ENCODE measurements around the gene FLNB.
A peak's percentile ranks its signal among the peaks of the same experiment; 100 is the strongest.
"Not testable (repeated sequence)": the region's sequence is repeated elsewhere in the genome, so short reads cannot be mapped to it uniquely, and the experiment has no call there.

The FLNB gene

DNA sequence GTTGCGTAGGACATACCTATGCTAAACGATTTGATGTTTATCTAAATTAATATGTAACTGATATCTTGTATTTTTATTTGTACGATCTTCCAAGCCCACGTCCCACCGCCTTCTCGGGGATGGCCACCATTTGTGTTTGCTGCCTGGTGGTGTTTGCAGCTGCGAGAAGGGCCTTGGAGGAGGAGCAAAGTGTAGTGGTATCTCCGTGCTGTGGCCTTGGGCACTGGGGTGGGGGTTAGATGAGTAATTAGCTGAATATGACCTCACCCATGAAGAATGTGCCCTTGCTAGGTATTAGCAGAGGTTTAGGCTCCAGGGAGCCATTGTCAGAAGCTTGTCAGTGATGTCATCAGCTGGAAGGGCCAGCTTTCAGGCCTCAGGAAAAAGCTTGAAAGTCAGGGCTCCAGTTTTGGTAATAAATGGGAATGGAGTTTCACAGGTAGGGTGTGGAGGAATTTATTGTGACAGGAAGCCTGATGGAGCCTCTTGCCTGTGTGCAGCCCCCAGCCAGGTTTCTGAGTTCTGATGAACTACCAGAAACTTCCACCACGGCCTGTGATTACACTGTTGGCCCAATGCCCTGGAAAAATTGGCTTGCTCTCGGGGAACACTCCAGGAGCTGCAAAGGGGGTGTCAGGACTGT, 41.0 kb downstream of the FLNB start:
- no peak for DNase-seq
- no peaks in the 10 kb centered on the region for H3K36me3 ChIP-seq
- H3K4me1 ChIP-seq: peaks cover 6% of the 10 kb centered on the region; the same call in 1 of the 2 replicates
- TF ChIP-seq, protein P1, sequence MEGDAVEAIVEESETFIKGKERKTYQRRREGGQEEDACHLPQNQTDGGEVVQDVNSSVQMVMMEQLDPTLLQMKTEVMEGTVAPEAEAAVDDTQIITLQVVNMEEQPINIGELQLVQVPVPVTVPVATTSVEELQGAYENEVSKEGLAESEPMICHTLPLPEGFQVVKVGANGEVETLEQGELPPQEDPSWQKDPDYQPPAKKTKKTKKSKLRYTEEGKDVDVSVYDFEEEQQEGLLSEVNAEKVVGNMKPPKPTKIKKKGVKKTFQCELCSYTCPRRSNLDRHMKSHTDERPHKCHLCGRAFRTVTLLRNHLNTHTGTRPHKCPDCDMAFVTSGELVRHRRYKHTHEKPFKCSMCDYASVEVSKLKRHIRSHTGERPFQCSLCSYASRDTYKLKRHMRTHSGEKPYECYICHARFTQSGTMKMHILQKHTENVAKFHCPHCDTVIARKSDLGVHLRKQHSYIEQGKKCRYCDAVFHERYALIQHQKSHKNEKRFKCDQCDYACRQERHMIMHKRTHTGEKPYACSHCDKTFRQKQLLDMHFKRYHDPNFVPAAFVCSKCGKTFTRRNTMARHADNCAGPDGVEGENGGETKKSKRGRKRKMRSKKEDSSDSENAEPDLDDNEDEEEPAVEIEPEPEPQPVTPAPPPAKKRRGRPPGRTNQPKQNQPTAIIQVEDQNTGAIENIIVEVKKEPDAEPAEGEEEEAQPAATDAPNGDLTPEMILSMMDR (IDR thresholded peaks at IDR 0.05; ENCODE audit: low read depth, low read length): no peak
- H3K27me3 ChIP-seq: no peaks in the 10 kb centered on the region
- H3K4me3 ChIP-seq (ENCODE audit: low read depth, low read length): no peak overlapping the region
- no peaks in the 10 kb centered on the region for H3K9me3 ChIP-seq

GRCh38 chr3:58051196-58051595, 43.0 kb downstream of the FLNB start:
- Histone ChIP-seq H3K27me3 (no peaks in the 10 kb centered on the region), H3K4me3 (ENCODE audit: low read depth, low read length) (no peak overlapping the region), H3K36me3 (no peaks in the 10 kb centered on the region), H3K4me1 (peaks cover 6% of the 10 kb centered on the region; the same call in 1 of the 2 replicates), H3K9me3 (no peaks in the 10 kb centered on the region)
- DNase-seq: no peak
- TF ChIP-seq, protein P1 (IDR thresholded peaks at IDR 0.05; ENCODE audit: low read depth, low read length): no peak

DNA sequence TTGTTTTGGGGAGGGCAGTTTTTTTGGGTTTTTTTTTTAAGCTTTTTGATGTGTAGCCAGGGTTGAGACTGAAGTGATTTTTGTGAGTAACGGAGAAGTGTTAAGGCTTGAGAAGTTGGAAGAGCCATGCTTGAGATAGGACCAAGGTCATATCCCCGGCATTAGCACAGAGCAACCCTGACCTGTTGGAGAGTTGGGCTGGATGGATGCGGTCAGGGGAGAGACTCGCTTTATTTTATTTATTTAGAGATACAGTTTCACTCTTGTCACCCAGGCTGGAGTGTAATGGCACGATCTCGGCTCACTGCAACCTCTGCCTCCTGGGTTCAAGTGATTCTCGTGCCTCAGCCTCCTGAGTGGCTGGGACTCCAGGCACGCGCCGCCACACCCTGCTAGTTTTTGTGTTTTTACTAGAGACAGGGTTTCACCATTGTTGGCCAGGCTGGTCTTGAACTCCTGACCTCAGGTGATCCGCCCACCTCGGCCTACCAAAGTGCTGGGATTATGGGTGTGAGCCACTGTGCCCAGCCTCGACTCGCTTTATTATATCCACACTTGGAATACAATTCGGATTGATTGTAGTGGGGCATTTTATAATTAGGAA, 43.5 kb downstream of the FLNB start:
- not testable (repeated sequence) for H3K36me3 ChIP-seq; H3K4me3 ChIP-seq (ENCODE audit: low read depth, low read length); DNase-seq; H3K27me3 ChIP-seq; H3K9me3 ChIP-seq; H3K4me1 ChIP-seq

- Histone ChIP-seq H3K36me3 (no peaks in the 10 kb centered on the region), H3K9me3 (no peaks in the 10 kb centered on the region), H3K4me3 (ENCODE audit: low read depth, low read length) (no peak overlapping the region), H3K27me3 (no peaks in the 10 kb centered on the region), H3K4me1 (peaks cover 6% of the 10 kb centered on the region; the same call in 1 of the 2 replicates)
- DNase-seq: peak; percentile 62
- TF ChIP-seq, protein P1 (IDR thresholded peaks at IDR 0.05; ENCODE audit: low read depth, low read length): no peak
Observed at GRCh38 chr3:58052373-58053273, 44.4 kb downstream of the FLNB start.

DNA sequence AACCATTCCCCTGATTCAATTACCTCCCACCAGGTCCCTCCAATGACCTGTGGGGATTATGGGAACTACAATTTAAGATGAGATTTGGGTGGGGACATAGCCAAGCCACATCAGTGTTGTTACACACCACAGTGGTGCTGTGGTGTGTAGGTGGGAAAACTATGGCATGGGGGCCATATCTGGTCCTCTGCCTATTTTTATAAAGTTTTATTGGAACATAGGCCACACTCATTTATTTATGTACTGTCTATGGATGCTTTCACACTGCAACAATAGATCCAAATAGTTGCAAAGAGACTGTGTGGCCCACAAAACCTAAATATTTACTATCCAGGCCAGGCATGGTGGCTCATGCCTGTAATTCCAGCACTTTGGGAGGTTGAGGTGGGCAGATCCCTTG, 46.4 kb downstream of the FLNB start:
- Histone ChIP-seq H3K4me3 (ENCODE audit: low read depth, low read length) (no peak overlapping the region), H3K36me3 (no peaks in the 10 kb centered on the region), H3K9me3 (no peaks in the 10 kb centered on the region), H3K27me3 (no peaks in the 10 kb centered on the region), H3K4me1 (no peaks in the 10 kb centered on the region; the same call in none of the 2 replicates)
- no peak for DNase-seq
- TF ChIP-seq, protein P1 (IDR thresholded peaks at IDR 0.05; ENCODE audit: low read depth, low read length): no peak

DNA sequence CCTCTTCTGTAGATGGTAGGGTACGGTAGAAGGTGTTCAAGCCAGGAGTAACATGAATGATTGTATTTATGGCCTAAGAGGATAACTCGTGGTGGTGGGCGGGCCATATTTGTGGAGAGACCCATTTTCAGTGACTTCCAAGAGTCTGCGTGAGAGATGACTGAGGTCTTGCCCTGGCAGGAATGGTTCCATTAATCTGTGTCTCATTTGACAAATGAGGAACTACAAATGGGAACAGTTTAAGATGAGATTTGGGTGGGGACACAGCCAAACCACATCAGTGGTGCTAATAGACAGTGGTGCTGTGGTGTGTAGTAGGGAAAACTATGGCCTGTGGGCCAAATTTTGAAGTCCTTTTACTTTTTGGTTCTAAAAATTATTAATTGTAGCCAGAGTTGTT, 47.1 kb downstream of the FLNB start:
- H3K27me3 ChIP-seq: no peaks in the 10 kb centered on the region
- TF ChIP-seq, protein P1 (IDR thresholded peaks at IDR 0.05; ENCODE audit: low read depth, low read length): no peak
- H3K4me1 ChIP-seq: no peaks in the 10 kb centered on the region; the same call in none of the 2 replicates
- H3K36me3 ChIP-seq: no peaks in the 10 kb centered on the region
- H3K9me3 ChIP-seq: no peaks in the 10 kb centered on the region
- DNase-seq: no peak
- H3K4me3 ChIP-seq (ENCODE audit: low read depth, low read length): no peak overlapping the region

- not testable (repeated sequence) for H3K9me3 ChIP-seq; H3K27me3 ChIP-seq; DNase-seq; H3K4me3 ChIP-seq (ENCODE audit: low read depth, low read length); H3K4me1 ChIP-seq; H3K36me3 ChIP-seq
Observed at GRCh38 chr3:58055891-58056290, 47.7 kb downstream of the FLNB start.
